ENCODE data around the gene CHCHD4.
A peak's percentile ranks its signal among the peaks of the same experiment; 100 is the strongest.
"Not testable (repeated sequence)": the region's sequence is repeated elsewhere in the genome, so short reads cannot be mapped to it uniquely, and the experiment has no call there.

The CHCHD4 gene

DNA sequence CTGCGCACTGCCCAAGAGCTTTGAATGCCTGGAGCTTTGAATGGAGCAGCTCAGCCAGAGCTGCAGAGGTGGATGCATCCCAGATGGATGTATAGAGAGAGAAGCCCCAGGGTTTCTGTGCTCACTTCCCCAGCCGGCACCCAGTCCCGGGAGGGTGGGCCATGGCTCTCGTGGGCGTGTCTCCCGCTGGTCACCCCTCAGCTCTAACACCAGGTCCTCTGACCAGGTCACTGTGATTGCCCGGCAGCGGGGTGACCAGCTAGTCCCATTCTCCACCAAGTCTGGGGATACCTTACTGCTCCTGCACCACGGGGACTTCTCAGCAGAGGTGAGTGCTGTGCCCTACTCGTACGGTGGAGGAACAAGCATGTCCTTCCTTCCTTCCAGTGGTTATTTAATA lies 10.9 kb upstream of the CHCHD4 start:
- no peak for DNase-seq (ENCODE audit: low read depth)

DNA sequence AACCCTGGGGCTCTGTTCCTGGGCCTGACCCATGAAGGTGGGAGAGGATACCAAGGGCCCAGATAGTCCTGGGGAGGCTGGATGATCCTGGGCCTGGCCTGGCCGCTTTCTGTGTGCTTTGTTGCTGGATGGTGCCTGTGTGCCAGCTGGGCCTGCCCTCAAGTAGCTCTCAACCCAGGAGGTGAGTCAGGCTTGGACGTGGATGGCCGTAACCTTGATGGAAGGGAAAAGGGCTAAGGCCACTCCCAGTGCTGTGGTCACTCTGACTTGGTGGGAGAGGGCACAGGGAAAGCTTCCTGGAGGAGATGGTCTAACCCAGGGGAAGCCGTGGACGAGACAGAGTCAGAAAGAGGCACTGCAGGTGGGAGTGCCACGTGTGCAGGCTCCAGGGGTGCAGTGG lies 9.6 kb upstream of the CHCHD4 start:
- no peak for DNase-seq (ENCODE audit: low read depth)

DNA sequence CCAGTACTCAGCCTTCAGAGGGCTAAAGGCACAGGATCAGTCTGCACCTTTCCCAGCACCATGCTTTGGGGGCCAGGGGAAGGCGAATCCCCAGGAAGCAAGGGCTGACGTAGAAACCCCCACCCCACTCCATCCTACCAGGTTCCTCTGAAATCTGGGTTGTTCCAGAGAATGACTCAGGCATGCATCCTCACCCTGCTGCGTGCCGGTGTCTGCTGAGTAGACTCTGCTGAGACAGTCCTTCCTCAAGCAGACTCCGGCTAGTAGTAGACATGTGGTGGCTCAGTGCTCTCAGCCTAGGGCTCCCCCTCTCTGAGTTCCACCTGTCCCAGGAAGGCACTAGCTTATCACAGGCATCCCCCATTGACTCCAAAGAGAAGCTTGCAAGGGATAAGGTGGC lies 9.2 kb upstream of the CHCHD4 start:
- peak; percentile 72 for DNase-seq (ENCODE audit: low read depth)

DNA sequence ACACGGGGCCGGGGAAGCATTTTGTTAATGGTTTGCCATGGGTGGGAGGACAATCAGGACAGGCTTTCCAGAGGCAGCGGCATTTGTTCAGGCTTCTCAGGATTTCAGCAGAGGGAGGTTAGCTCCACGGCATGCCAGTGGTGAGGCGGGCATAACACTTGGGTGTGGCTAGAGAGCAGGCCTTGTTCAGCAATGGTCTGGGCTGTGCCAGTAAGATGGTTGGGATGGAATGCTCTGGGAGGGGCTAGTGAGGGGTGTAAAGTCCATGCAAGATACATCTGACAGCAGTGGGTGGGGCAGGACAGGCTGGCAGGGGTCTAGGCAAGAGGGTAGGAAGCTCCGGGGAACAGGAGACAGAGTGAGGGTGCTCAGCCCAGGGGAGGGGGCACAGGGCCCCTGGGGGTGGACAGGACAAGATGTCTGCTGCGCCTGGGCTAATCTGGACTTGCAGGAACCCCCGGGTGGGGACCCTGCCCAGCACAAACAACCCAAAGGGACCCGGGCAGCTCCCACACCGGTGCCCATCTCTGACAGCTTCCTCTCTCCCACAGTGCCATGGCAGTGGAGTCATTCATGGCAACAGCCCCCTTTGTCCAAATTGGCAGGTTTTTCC lies 8.6 kb upstream of the CHCHD4 start:
- no peak for DNase-seq (ENCODE audit: low read depth)

DNA sequence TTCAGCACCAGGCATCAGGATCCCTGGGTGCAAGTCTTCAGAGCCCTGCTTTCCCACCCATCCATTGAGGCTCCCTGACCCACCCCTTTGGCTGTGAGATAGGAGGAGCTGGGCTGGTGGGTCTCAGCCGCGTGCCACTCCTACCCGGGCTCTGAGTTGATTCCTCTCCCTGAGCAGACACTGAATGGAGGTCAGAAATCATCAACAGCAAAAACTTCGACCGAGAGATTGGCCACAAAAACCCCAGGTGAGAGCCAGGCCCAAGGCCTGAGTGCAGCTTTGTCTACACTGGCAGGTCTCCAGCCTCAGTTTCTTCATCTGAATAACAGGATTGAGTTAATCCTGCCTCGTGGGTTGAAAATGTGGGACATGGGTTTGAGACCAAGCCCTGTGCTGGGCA lies 8.0 kb upstream of the CHCHD4 start:
- no peak for DNase-seq (ENCODE audit: low read depth)

DNA sequence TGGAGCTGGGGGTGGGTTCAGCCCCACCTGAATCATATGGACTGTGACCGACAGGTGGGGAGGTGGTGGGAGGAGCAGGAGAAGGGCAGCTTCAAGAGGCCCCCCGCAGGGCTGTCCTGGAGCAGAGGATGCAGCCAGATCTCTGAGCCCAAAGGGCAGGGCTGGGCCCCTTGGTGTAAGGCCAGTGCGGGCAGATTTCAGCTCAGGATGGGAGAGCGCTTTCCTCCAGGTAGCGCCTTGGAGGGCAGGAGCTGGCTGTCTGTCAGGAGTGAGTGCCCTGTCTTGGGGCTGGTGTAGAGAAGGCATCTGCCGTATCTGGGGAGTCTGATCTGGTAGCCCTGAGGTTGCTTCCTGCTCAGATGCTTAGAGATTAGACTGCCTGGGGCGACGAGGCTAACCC lies 7.5 kb upstream of the CHCHD4 start:
- DNase-seq (ENCODE audit: low read depth) = no peak

DNA sequence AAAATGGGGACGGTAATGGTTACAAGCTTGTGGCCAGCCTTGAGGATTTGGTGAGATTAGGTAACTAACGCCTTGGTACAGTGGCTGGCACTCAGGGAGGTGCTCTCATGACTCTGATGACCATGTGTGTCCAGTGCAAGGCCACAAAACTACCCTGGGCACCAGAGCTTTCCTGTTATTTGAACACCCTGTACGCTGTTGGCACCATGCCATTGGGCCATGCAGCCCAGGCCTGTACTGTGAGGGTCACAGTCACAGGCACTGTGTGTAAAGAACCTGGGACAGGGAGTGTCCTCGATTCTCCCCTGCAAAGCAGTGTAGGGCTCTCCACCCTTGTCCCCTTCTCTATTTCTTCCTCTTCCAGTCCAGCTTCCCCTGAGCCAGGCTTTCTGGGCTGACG lies 6.5 kb upstream of the CHCHD4 start:
- DNase-seq (ENCODE audit: low read depth) = no peak

DNA sequence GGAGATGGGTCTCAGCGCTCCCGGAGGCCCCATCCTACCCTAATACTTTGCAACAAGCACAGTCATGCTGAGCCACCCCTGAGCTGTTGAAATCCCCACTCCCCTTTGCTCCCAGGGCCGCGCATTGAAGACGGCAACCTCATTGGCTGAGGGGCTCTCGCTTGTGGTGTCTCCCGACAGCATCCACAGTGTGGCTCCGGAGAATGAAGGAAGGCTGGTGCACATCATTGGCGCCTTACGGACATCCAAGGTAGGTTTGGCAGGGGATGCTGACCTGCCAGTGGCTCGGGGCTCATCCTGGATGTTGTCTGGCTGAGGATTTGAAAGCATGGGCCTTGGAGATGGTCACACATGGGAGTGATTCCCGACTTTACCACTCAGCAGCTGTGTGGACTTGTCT lies 6.0 kb upstream of the CHCHD4 start:
- no peak for DNase-seq (ENCODE audit: low read depth)

DNA sequence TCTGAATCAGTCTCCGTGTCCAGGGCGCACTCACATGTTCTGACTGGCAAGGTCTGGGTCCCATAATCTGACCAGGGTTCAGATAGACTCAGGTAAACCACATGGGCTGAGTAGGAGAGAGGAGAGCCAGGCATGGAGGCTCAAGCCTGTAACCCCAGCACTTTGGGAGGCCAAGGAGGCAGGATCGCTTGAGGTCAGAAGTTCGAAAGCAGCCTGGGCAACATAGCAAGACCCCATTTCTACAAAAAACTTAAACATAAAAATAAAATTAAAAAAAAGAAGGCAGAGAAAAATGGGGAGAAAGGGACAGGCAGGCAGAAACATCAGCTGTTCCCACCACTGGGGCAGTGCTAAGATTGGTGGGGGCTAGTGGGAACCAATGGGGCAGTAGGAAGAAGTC lies 5.6 kb upstream of the CHCHD4 start:
- no peak for DNase-seq (ENCODE audit: low read depth)

DNA sequence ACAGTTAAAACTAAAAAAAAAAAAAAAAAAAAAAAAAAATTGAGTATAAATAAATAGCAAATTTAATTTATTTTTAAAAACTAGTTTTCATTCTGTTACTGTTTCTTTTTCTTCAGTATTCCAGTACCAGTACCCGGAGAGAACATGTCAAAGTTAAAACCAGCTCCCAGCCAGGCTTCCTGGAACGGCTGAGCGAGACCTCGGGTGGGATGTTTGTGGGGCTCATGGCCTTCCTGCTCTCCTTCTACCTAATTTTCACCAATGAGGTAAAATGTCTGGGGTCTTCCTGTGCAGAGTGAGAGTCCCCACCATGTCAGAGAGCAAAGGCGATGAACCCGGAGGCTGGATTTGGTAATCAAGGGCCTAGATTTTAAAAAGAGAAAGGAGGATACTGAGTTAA lies 4.6 kb upstream of the CHCHD4 start:
- DNase-seq (ENCODE audit: low read depth) = no peak

DNA sequence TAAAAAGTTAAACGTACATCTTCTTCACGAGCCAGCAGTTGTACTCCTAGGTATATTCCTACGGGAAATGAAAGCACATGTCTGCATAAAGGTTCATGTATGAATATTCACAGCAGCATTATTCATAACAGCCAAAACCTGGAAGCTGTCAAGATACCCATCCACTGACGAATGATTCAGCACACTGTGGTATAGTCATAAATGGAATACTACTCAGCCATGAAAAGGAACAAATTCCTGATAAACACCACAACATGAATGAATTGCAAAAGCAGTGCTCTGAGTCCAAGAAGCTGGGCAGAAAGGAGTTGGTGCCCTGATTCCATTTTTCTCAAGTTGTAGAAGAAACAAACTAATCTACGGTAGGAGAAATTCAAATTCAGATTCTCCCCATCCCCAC lies 4.1 kb upstream of the CHCHD4 start:
- no peak for DNase-seq (ENCODE audit: low read depth)

DNA sequence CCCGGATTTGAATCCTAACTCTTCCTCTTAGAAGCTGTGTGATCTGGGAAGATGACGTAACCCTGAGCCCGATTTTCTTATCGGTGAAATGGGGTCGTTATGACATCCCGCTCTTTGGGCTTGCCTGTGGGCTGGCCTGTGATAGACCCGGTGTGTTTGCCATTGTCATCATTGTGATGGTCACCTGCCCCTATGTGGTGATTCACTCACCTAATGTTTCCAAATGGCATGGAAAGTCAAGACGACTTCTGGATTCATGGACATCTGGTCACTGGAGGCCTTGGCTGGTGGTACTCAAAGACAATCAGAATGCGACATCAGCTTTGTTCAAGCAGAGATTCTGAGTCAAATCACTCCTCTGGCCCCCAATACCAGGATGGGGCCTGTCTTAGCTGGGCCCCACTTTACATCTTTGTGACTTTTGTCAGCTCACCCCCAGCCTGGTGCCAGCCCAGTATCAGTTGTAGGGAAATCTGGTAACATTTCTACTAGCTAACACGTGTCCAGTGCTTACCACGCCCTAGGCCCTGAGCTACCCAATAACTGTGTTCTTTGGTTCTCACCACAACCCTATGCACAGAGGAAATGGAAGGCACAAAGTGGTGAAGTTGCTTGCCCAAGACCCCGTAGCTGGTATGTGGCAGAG lies 3.0 kb upstream of the CHCHD4 start:
- no peak for DNase-seq (ENCODE audit: low read depth)

DNA sequence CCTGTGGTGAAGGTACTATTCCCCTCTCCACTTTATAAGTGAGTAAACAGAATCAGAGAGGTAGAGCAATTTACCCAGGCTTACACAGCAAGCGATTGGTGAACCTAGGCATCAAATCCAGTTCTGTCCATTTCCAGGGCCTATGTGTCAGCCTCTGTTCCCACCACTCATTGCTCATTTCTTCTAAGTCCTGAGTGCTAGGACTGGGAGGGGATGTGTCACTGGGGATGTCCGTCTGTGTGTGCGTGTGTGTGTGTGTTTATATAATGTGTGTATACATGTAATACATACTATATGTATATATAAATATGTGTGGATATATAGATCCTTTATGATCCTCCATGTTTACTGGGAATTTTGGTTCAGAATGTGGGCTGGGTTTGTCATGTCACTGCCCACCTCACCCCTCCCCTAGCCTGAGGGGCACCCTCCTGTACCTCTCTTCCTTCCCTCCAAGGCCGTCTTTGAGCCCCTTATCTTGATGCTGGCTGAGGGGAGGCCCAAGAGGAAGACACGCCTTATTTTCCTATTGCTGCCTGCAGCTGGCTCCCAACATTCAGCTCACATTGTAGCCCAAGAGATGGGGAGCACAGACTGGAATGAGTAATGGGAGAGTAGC lies 2.3 kb upstream of the CHCHD4 start:
- DNase-seq (ENCODE audit: low read depth) = peak; percentile 27

DNA sequence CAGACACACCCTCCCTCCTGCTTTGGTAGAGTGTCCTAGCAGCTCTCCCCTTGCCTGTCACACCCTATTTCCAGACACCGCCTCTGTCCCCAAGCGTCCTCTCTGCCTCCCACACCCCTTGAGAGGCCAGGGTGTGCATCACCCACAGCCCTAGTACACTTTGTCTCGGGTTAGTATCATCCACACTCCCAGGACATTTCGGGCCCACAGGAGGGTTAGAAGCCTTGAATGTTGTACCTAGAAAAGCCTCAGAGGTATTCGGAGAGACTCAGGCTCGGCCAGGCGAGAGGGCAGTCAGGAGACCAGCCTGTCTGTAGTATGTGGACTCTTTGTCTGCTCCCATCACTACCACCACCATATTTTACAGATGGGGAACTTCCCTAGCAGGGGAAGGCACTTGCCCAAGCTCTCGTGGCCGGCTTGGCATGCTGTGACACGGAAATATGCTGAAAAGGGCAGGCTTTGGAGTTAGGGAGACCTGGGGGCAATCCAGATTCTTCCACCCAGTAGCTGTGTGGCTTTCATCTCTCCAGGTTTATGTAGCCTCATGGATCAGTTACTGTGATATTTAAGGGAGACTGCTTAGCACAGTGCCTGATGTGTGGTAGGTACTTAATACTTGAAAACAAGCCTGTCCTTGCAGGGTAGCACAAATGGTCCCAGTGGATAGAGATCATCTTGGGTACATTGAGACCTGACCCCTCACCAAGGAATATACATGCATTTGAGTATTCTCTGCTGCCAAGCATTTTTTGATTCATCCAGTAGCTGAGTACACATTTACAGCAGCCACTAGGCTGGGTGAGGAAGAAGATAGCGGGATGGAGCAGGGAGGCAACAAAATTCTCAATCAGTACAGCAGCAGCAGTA lies 1.6 kb upstream of the CHCHD4 start:
- DNase-seq (ENCODE audit: low read depth) = no peak

DNA sequence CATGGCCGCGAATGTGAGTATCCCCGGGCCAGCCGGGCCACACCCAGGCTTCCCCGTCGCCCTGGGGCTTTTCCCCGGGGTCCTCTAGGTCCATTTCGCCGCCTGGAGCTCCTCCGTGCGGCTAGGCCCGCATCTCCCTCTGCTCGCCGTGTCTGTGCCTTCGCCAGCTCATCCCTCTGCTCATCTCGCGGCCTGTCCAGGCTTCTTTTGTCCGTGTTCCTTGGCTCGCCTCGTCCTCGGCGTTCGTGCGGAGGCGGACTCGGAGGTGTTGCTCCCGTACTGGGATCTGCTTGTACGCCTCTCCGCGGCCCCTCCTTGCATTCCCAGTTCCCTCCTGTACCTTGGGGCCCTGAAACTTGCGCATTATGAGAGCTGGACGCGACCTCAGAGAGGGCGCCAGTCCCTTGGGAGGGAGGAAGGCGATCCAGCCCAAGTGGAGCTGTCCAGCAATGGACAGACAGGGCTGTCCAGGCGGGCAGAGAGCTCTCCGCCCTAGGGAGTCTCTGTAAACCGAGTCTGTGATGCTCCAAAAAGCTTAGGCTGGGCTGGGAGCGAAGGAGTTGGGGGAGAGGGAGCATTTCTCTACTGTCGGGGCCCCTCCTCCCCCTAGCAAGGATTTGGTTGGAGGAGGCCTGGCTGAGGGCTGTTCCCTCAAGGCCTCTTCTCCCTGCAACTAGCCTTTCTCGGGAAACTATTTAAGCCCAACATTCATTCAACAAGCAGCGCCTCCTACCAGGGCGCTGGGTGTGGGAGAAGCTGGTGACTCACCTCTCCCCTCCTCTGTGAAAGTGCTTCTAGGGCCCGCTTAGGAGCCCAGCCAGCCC lies 735 bp upstream of the CHCHD4 start:
- DNase-seq (ENCODE audit: low read depth) = peak; percentile 92

DNA sequence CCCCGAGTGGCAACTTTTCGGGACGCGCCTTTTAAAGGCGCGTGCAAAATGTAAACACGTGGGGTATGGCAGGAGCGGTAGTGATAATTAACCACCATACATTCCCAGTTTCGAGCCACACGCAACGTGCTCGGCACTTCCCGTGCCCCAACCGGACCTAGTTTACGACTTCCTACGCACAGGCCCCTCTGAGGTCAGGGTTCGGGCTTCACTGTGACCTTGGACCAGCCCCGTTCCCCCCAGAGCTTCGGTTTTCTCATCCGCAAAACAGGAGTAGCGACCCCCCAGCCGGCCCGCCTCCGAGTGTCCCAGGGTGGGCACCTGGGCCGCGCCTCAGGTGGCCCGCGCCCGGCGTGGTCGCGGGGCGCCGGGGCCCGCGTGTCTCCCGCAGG lies 451 bp downstream of the CHCHD4 start:
- peak; percentile 56 for DNase-seq (ENCODE audit: low read depth)

DNA sequence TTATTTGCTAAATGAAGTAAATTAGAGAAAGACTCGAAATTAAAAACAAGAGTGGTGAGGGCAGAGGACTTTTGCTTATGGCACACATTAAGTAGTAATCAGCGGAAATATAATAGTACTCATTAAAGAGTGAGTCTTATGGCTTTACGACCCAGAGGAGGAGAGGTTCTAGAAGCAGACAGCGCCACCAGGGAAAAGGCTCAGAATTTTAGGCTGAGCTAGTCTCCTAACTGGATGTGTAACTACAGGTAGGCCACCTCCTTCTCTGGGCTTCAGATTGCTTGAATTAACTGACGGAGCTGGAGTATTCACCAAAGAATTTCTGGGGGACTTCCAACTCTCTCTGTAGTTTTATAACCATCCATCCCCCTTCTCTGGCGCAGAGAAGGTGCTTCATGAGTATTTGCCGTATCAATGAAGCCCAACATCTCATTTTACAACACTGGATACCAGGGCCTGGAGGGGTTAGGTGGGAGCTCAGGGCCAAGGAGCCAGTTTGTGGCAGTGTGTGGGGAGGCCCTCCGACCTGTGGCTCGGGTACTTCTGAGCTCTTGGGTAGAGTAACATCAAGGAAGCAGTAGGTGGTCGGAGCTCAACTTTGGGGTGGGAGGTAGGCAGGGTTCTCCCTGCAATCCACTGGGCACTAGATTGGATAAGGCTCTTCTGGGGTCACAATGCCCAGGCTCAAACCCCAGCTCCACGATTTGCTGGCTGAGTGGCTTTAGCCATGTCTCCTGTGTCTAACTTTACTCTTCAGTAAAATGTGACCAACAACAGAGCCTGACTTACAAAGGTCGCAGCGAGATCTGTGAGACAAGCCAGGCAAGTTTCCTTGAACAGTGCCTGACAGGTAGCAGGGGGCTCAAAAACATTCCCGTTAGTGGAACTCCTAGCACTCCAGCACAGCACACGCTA lies 1.1 kb downstream of the CHCHD4 start:
- no peak for DNase-seq (ENCODE audit: low read depth)

DNA sequence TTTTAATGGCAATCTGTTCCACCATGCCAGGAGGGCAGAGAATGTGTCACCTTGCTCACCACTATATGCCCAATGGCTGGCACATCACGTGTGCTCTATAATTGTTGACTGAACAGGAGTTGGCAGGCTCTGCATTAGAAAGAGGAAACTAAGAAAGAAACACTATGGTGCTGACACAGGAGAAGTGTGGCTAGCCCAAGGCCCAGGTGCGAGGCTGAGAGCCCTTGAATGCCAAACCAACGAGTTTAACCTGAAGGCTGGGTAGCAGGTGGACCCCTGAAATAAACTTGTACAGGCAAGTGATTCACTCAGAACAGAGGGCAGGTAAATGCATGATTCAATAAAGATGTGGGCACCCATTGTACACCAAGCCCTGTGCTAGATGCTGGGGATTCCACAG lies 2.4 kb downstream of the CHCHD4 start:
- DNase-seq (ENCODE audit: low read depth) = no peak

DNA sequence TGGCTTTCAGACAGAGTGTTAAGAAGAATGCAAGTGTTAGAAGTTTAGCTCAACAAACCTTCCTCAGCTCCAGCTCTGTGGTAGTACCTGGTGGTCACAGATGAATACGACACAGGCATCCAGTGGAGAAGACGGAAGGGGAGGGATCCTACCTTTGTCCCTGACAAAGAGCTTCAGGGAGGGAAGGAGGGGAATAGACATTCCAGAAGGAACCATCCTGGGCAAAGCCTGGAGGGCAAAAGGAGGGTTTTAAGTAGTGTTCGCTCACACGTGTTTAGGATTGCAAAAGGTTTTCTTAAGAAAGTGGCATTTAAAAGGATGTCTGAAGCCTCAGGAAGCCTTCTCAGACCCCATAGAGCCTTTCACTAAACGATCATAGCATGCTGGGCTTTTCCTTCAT lies 2.8 kb downstream of the CHCHD4 start:
- no peak for DNase-seq (ENCODE audit: low read depth)

DNA sequence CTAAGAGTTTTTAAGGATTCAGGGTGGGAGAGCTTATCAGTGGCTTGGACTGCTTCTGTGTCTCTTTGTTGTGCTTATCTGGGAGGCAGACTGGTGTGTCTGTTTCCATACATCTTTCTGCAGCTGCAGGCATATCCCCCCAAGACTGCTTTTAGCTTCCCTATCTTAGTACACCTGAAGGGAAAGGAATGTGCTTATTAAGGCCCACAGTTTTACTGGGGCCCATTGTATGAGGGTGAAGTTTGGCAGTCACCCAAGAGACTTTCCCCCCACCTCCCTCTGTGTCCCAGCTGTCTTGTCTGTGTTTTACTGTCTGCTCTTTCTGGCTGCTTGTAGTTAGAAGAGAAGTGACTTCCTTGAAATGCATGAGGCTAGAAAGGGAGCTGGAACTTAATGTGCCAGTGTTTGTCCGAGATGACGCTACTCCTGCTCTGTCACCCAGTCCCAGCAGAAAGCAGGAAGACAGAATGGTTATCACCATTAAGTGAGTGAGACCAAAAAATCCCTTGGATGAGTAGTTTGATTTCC lies 3.7 kb downstream of the CHCHD4 start:
- not testable (repeated sequence) for DNase-seq (ENCODE audit: low read depth)
